Heart right ventricle (tissue), 16 donors: ENCODE results near the gene ANTXR1. TPM values are rescaled to one million over a fixed set of nuclear protein-coding genes. Genes with fewer than 3 reads are reported as not detected.

Experiments
- ATAC-seq, 8 donors: fragments of 200-7000 bp; cut with Tn5 transposase; one replicate each; pipeline ENCODE4 v1.9.1; 2020; ENCODE audit warnings: mild to moderate bottlenecking in 8 of 8, moderate library complexity in 8 of 8, moderate number of reproducible peaks in 1 of 8
- DNase-seq, 2 donors: peaks; one replicate each; pipeline ENCODE4 v3.0.0-alpha.2; 2020
- H3K27ac ChIP-seq, 10 donors: fragments of 200-600 bp; sonication (generic) in 2 of 10; one replicate each; pipeline versions ENCODE4 v1.5.0 to v1.8.0; 2020 to 2022; ENCODE audit warnings: mild to moderate bottlenecking in 3 of 10
- H3K27me3 ChIP-seq, 7 donors: fragments of 200-600 bp; one replicate each; pipeline ENCODE4 v1.8.0; 2021 to 2022; ENCODE audit warnings: mild to moderate bottlenecking in 2 of 7
- H3K36me3 ChIP-seq, 9 donors: fragments of 200-600 bp; sonication (generic) in 1 of 9; one replicate each; pipeline versions ENCODE4 v1.5.0 to v1.8.0; 2020 to 2022; ENCODE audit warnings: mild to moderate bottlenecking in 2 of 9
- H3K4me1 ChIP-seq, 9 donors: fragments of 200-600 bp; sonication (generic) in 1 of 9; one replicate each; pipeline versions ENCODE4 v1.5.0 to v1.8.0; 2020 to 2022; ENCODE audit warnings: mild to moderate bottlenecking in 4 of 9
- H3K4me3 ChIP-seq, 10 donors: fragments of 200-600 bp; sonication (generic) in 2 of 10; one replicate each; pipeline versions ENCODE4 v1.5.0 to v1.8.0; 2020 to 2022; ENCODE audit warnings: mild to moderate bottlenecking in 7 of 10, moderate library complexity in 2 of 10
- H3K9me3 ChIP-seq, 11 donors: fragments of 200-600 bp in 10 of 11; sonication (generic) in 2 of 11; one replicate each; pipeline versions ENCODE4 v1.5.0 to v1.8.0; 2013 to 2022; ENCODE audit warnings: mild to moderate bottlenecking in 2 of 11, control low read depth in 1 of 11, moderate library complexity in 1 of 11
- WGBS, 2 donors: extraction: QIAGEN DNeasy Blood & Tissue Kit; methylation state at CpG; one replicate each; pipeline ENCODE4 v1.1.7; 2013; ENCODE audit warnings: inconsistent platforms in 1 of 2; 5-methylcytosine and 5-hydroxymethylcytosine counted together
- intact Hi-C, 10 donors: fragments of 100-400 bp; cut with DNase I; formaldehyde crosslinking; loops; one replicate each; pipeline versions ENCODE4 v1.11.1 to v1.14.2; 2022
- polyA plus RNA-seq, 2 donors: library from polyadenylated mRNA; stranded (reverse); fragments of 200-250 nt; gene quantifications; one replicate each; pipeline ENCODE4 v1.2.3, GENCODE V29; 2013
- total RNA-seq, 10 donors: library from RNA; stranded (reverse); fragmentation: NEBNext Ultra II Directional in 3 of 10; extraction: Animal tissue kit (Norgen Biotek cat#: 25700) in 3 of 10; gene quantifications; one replicate each; pipeline versions ENCODE4 v1.2.1 to v1.2.4, GENCODE V29; 2021 to 2023
- TF ChIP-seq, protein P1 (sequence below), 9 donors: fragments of 200-600 bp; sonication (generic) in 2 of 9; IDR thresholded peaks; one replicate each; pipeline versions ENCODE4 v1.5.0 to v1.8.0; 2021 to 2022; ENCODE audit warnings: antibody characterized with exemption in 9 of 9, mild to moderate bottlenecking in 5 of 9, moderate library complexity in 1 of 9
- donor health status: Arrhythmogenic right ventricular cardiomyopathy.
- donor health status: ischemic (EF 13 %, LVEDD 7.1; RV severe dilation, severe dysfunction).
- donor health status: healthy with polysubstance abuse.
- donor health status: DM: no; HTN: yes; CAD: no.
- donor health status: DM: no; HTN: no; CAD: no.
- donor health status: ischemic (EF 25% LVEDD 6.9; RV normal size, moderate dysfunction).
- donor health status: ischemic (EF 25% LVEDD 5.7; RV mildly dilated, moderate dysfunction).
- donor health status: healthy.
- donor health status: DM: yes; HTN: yes; CAD: no.
- donor health status: Ischemic cardiomyopathy.
- donor health status: ischemic (EF 35%, LVEDD 5.7; RV mildly dilated, moderate dysfunction).
- donor health status: nonischemic (EF 11% LVEDD 7.7; RV severe dilation, severe dysfunction).
- donor health status: DM: yes; HTN: yes; CAD: no.
- donor health status: PGD.
- donor health status: ischemic (EF 29% LVEDD 5.4; RV normal size, mild dysfunction).
- donor health status: nonischemic (EF 23%, LVEDD 6.1; RV moderate dilation, normal function).

ANTXR1 gene
- total and polyA plus RNA-seq, 12 donors = 8.9 to 33.1 (median 24.1) TPM

- ATAC-seq (peak in 2 of 8 donors; percentile 37 to 72), DNase-seq (no peak)
- 52 to 80% methylated on average over 6 of the region's 6 CpGs for WGBS, 2 donors
- H3K9me3 ChIP-seq = no peaks in the 10 kb centered on the region
- intact Hi-C loops = loop anchor here in 2 of 10 donors (5.0 to 10.0 kb wide), 3 partner anchors 93 to 145 kb away; no protein-coding TSS in a partner anchor
- H3K27me3 ChIP-seq = no peaks in the 10 kb centered on the region
- TF ChIP-seq, protein P1, sequence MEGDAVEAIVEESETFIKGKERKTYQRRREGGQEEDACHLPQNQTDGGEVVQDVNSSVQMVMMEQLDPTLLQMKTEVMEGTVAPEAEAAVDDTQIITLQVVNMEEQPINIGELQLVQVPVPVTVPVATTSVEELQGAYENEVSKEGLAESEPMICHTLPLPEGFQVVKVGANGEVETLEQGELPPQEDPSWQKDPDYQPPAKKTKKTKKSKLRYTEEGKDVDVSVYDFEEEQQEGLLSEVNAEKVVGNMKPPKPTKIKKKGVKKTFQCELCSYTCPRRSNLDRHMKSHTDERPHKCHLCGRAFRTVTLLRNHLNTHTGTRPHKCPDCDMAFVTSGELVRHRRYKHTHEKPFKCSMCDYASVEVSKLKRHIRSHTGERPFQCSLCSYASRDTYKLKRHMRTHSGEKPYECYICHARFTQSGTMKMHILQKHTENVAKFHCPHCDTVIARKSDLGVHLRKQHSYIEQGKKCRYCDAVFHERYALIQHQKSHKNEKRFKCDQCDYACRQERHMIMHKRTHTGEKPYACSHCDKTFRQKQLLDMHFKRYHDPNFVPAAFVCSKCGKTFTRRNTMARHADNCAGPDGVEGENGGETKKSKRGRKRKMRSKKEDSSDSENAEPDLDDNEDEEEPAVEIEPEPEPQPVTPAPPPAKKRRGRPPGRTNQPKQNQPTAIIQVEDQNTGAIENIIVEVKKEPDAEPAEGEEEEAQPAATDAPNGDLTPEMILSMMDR (IDR thresholded peaks at IDR 0.05) = no peak
- H3K36me3 ChIP-seq = peaks cover 0 to 5% (median 0%) of the 10 kb centered on the region in 9 donors
- H3K4me1 ChIP-seq = peaks cover 3 to 52% (median 43%) of the 10 kb centered on the region in 9 donors
- no peak overlapping the region for H3K4me3 ChIP-seq
- H3K27ac ChIP-seq = no peak overlapping the region
Observed at GRCh38 chr2:69159986-69160385, 147.0 kb downstream of the ANTXR1 start.

GRCh38 chr2:69162057-69162456 lies 149.1 kb downstream of the ANTXR1 start:
- Histone ChIP-seq H3K4me1 (peaks cover 5 to 60% (median 45%) of the 10 kb centered on the region in 9 donors), H3K27me3 (no peaks in the 10 kb centered on the region)

GRCh38 chr2:69163109-69163508 lies 150.1 kb downstream of the ANTXR1 start:
- Histone ChIP-seq H3K27me3 (no peaks in the 10 kb centered on the region), H3K4me3 (no peak overlapping the region), H3K4me1 (peaks cover 7 to 70% (median 50%) of the 10 kb centered on the region in 9 donors), H3K9me3 (no peaks in the 10 kb centered on the region), H3K27ac (peak overlapping the region in 4 of 10 donors; percentile 9 to 74 (median 44)), H3K36me3 (no peaks in the 10 kb centered on the region)
- ATAC-seq = peak in 7 of 8 donors; percentile 46 to 80 (median 68)
- DNase-seq = no peak
- 38 to 47% methylated on average over 6 of the region's 6 CpGs for WGBS, 2 donors
- intact Hi-C loops = loop anchor here in 2 of 10 donors (5.0 kb wide), 2 partner anchors 96 to 136 kb away; no protein-coding TSS in a partner anchor
- TF ChIP-seq, protein P1 (IDR thresholded peaks at IDR 0.05) = no peak

More at GRCh38 chr2:69162057-69162456, 149.1 kb downstream of the ANTXR1 start:
- no peaks in the 10 kb centered on the region for H3K9me3 ChIP-seq
- peak overlapping the region in 4 of 10 donors; percentile 9 to 74 (median 39) for H3K27ac ChIP-seq
- no peaks in the 10 kb centered on the region for H3K36me3 ChIP-seq
- no peak for DNase-seq
- TF ChIP-seq, protein P1 (IDR thresholded peaks at IDR 0.05) = no peak
- H3K4me3 ChIP-seq = no peak overlapping the region
- no peak for ATAC-seq
- intact Hi-C loops = loop anchor here in 2 of 10 donors (5.0 kb wide), 2 partner anchors 95 to 135 kb away; no protein-coding TSS in a partner anchor

DNA sequence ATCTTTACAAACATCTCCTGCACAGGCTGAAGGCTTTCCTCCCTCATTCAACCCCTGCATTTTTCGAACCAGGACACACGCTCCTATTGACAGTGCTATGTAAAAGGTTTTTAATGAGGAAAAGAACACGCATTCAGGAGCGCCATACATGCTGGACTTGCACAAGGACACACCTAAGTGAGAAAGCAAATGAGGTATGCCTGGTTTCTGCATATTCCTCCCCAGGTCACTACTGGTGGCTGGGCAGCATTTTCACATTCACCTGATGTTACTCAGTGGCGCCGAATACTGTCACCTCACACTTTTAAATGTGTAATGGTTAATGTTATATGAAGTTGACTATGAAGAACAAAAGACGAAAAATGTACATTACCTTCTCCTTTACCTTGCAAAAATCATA lies 150.6 kb downstream of the ANTXR1 start:
- TF ChIP-seq, protein P1 (IDR thresholded peaks at IDR 0.05) = no peak
- H3K27me3 ChIP-seq = no peaks in the 10 kb centered on the region
- no peaks in the 10 kb centered on the region for H3K36me3 ChIP-seq
- H3K4me1 ChIP-seq = peaks cover 7 to 73% (median 51%) of the 10 kb centered on the region in 9 donors
- no peaks in the 10 kb centered on the region for H3K9me3 ChIP-seq
- WGBS, 2 donors = 93 to 95% methylated on average over 7 of the region's 7 CpGs
- intact Hi-C loops = loop anchor here in 2 of 10 donors (5.0 kb wide), 2 partner anchors 96 to 136 kb away; no protein-coding TSS in a partner anchor
- H3K27ac ChIP-seq = peak overlapping the region in 4 of 10 donors; percentile 3 to 62 (median 54)
- DNase-seq (no peak), ATAC-seq (no peak)
- H3K4me3 ChIP-seq = no peak overlapping the region
